Ovary (tissue), 9 donors: ENCODE results near the gene RUFY4. TPM values are rescaled to one million over a fixed set of nuclear protein-coding genes. Genes with fewer than 3 reads are reported as not detected.
"Not testable (repeated sequence)": the region's sequence is repeated elsewhere in the genome, so short reads cannot be mapped to it uniquely, and the experiment has no call there.

Source experiments
- DNase-seq, 5 donors: peaks; one replicate each; pipeline ENCODE4 v3.0.0-alpha.2; 2019 to 2020
- H3K27ac ChIP-seq, 2 donors: fragments of 200-600 bp; one replicate each; pipeline versions ENCODE4 v1.5.1 to v1.8.0; 2019 to 2022
- H3K27me3 ChIP-seq: fragments of 200-600 bp; one replicate; pipeline ENCODE4 v1.8.0; 2022
- H3K36me3 ChIP-seq: fragments of 200-600 bp; sonication (generic); one replicate; pipeline ENCODE4 v1.5.1; 2019
- H3K4me1 ChIP-seq: one replicate; pipeline ENCODE4 v1.8.1; 2013; ENCODE audit warnings: mild to moderate bottlenecking, moderate library complexity; ENCODE audit not compliant: insufficient read depth
- H3K4me3 ChIP-seq: fragments of 200-600 bp; sonication (generic); one replicate; pipeline ENCODE4 v1.5.1; 2017
- H3K9me3 ChIP-seq, 2 donors: fragments of 200-600 bp in 1 of 2; sonication (generic) in 1 of 2; one replicate each; pipeline versions ENCODE4 v1.5.1 to v1.8.1; 2013 to 2019; ENCODE audit warnings: mild to moderate bottlenecking in 1 of 2, moderate library complexity in 1 of 2
- EP300 ChIP-seq: sonication (generic); formaldehyde crosslinking; IDR thresholded peaks from one replicate; pipeline ENCODE4 v1.6.1; 2017; ENCODE audit warnings: antibody characterized with exemption
- POLR2A ChIP-seq: fragments of 450-650 bp; IDR thresholded peaks from one replicate; pipeline ENCODE4 v1.6.1; 2017; ENCODE audit warnings: antibody characterized with exemption, mild to moderate bottlenecking, moderate library complexity
- WGBS, 3 donors: extraction: QIAGEN DNeasy Blood & Tissue Kit in 1 of 3; methylation state at CpG; one replicate each; pipeline versions ENCODE4 v1.1.5 to v1.1.7; 2013 to 2017; 5-methylcytosine and 5-hydroxymethylcytosine counted together
- intact Hi-C, 4 donors: fragments of 100-400 bp; cut with DNase I; formaldehyde crosslinking; loops; one replicate each; pipeline versions ENCODE4 v1.11.0 to v1.15.1; 2022 to 2023
- polyA plus RNA-seq, 2 donors: library from polyadenylated mRNA; stranded (reverse); fragments of 200-250 nt in 1 of 2; fragments of 350-450 nt in 1 of 2; fragmentation: Illumina TruSeq in 1 of 2; extraction: RNeasy Lipid Tissue Mini Kit (QIAGEN cat#74804) in 1 of 2; gene quantifications; one replicate each; pipeline ENCODE4 v1.2.3, GENCODE V29; 2013 to 2014
- total RNA-seq, 7 donors: library from RNA; depleted of rRNA in 2 of 7; stranded (reverse); fragments of >200 nt in 2 of 7; fragmentation: NEBNext Ultra II Directional in 3 of 7; extraction: Animal tissue kit (Norgen Biotek cat#: 25700) in 3 of 7; gene quantifications; one replicate each; pipeline versions ENCODE4 v1.1.0 to v1.2.4, GENCODE V29; 2016 to 2023
- TF ChIP-seq, protein P1 (sequence below), 3 donors: fragments of 450-650 bp in 2 of 3; fragments of 200-600 bp in 1 of 3; IDR thresholded peaks; one replicate each; pipeline versions ENCODE4 v1.5.1 to v1.8.0; 2016 to 2022; ENCODE audit warnings: antibody characterized with exemption in 3 of 3, mild to moderate bottlenecking in 1 of 3
- donor health status: DM: no; HTN: no; CAD: no; lungs with moderate emphysema.
- donor health status: DM: no; HTN: no; CAD: no.
- donor health status: Bipolar disorder and iron deficiency.
- donor health status: DM: yes; HTN: yes; CAD: no.
- donor health status: DM: no; HTN: no; CAD: no.
- donor health status: DM: yes; HTN: yes; CAD: no.

The RUFY4 gene
- total and polyA plus RNA-seq, 9 donors: 0.10 to 0.97 (median 0.57) TPM; not detected in 4

DNA sequence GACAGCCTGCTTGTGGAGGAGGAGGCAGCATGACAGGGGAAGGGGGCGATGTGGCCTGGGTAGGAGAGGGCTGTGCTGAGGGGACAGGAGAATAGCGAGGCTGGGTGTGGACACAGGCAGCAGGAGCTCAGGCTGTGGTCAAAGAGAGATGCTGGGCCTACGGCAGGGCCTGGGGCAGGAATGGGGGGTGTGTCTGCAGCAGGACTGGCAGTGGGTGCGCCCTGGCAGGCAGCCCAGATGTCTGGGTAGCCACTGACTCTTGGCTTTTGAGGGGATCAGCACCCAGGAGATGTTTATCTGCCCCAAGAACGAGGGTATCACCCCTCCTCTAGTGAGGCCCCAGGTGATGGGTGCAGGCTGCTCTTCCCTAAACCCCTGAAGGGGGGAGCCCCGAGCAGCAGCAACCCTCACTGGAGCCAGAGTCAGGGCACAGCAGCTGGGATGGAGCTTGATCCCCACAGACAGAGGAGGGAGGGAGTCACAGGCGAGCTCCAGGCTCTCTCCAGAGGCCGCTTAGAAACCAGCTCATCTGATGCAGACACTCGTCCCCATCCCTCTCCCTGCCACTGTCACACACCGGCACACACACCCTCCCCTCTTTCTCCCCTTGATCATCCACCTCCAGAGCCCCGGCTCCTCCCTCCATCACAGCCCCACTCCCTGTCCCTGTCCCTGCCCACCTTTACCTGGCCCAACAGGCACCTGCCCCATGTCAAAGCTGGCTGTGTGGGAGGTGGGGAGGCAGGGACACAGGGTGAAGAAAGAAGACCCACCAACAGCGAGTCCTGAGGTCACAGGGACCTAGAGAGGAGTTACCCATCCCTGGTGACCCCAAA lies 36.5 kb upstream of the RUFY4 start:
- DNase-seq: peak in 1 of 5 donors; percentile 47
- no peaks in the 10 kb centered on the region for H3K9me3 ChIP-seq
- no peak overlapping the region for H3K27ac ChIP-seq
- H3K4me3 ChIP-seq: no peak overlapping the region
- no peaks in the 10 kb centered on the region for H3K27me3 ChIP-seq
- no peaks in the 10 kb centered on the region for H3K4me1 ChIP-seq
- H3K36me3 ChIP-seq: no peaks in the 10 kb centered on the region
- 83 to 85% (median 84%) methylated on average over 12 of the region's 12 CpGs for WGBS, 3 donors
- TF ChIP-seq EP300 (no peak), POLR2A (no peak)
- TF ChIP-seq, protein P1, sequence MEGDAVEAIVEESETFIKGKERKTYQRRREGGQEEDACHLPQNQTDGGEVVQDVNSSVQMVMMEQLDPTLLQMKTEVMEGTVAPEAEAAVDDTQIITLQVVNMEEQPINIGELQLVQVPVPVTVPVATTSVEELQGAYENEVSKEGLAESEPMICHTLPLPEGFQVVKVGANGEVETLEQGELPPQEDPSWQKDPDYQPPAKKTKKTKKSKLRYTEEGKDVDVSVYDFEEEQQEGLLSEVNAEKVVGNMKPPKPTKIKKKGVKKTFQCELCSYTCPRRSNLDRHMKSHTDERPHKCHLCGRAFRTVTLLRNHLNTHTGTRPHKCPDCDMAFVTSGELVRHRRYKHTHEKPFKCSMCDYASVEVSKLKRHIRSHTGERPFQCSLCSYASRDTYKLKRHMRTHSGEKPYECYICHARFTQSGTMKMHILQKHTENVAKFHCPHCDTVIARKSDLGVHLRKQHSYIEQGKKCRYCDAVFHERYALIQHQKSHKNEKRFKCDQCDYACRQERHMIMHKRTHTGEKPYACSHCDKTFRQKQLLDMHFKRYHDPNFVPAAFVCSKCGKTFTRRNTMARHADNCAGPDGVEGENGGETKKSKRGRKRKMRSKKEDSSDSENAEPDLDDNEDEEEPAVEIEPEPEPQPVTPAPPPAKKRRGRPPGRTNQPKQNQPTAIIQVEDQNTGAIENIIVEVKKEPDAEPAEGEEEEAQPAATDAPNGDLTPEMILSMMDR (IDR thresholded peaks at IDR 0.05): no peak
- intact Hi-C loops: loop anchor here in 3 of 4 donors (2.0 to 10.0 kb wide), 3 partner anchors 244 to 248 kb away; no protein-coding TSS in a partner anchor

DNA sequence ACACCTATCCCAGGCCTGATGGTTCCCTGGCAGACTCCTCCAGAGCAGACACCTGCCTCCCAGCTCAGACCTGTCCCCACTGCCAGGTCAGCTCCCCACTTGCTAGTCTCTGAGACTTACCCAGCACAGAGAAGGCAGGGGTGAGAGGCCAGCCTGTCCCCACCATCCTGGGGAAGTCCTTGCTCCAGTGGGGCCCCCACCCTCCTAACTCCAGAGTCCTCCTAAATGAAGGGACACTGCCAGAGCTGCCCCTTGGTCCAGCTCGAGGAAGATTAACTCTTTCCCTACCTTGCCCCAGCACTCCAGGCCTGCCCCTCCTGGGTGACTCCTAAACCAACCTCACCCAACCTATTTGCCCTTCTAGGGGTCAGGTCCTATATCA lies 35.9 kb upstream of the RUFY4 start:
- H3K4me3 ChIP-seq: no peak overlapping the region
- WGBS, 3 donors: 33 to 50% (median 40%) methylated on average over 1 of the region's 1 CpG
- DNase-seq: no peak
- H3K36me3 ChIP-seq: no peaks in the 10 kb centered on the region
- no peaks in the 10 kb centered on the region for H3K9me3 ChIP-seq
- H3K27me3 ChIP-seq: no peaks in the 10 kb centered on the region
- intact Hi-C loops: loop anchor here in 3 of 4 donors (2.0 to 10.0 kb wide), 3 partner anchors 244 to 248 kb away; no protein-coding TSS in a partner anchor
- H3K27ac ChIP-seq: no peak overlapping the region
- no peaks in the 10 kb centered on the region for H3K4me1 ChIP-seq
- TF ChIP-seq POLR2A (no peak), EP300 (no peak)

DNA sequence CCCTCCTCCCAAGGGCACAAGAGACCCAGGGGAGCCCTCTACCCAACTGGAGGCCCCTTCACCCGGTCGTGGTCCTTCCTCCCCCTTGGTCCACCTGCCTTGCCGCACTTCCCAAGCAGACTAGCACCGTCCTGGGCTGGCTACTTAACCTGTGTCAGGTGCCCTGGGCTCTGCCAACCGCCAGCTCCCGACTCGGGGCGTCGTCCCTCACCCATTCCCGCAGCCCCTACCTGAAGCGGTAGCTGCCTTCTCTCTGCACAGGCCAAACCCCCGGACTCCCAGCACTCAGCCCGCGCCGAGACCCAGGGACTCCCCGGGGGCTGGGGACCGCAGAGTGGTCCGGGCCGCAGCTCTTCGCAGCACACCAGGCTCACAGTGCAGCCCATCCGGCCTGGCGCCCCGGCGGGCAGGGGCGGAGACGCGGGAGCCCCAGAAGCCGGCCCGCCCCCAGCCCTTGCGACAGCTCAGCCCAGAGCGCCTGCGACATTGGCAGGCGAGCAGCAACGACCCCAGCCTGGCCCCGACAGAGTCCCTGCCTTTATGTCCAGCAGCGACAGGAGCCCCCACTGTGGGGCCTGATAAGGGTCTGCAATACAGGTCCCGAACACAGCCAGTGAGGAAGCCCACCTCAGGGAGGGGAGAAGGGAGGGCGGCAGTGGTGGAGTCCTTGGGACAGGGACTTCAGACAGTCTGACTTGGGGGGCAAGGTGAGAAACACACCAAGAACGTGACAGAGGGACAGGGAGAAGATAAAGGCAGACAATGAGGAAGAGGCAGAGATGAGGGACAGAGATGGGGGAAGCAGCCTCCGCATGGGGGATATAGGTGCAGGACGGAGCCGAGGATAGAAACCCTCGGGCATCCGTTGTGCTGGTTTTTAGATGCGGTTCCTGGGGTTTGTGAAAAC lies 35.2 kb upstream of the RUFY4 start:
- WGBS, 3 donors: 72 to 80% (median 77%) methylated on average over 32 to 45 of the region's 45 CpGs
- Histone ChIP-seq H3K9me3 (no peaks in the 10 kb centered on the region), H3K4me3 (no peak overlapping the region), H3K36me3 (no peaks in the 10 kb centered on the region), H3K4me1 (no peaks in the 10 kb centered on the region), H3K27me3 (no peaks in the 10 kb centered on the region), H3K27ac (no peak overlapping the region)
- TF ChIP-seq POLR2A: no peak
- DNase-seq: peak in 1 of 5 donors; percentile 35
- intact Hi-C loops: loop anchor here (1.0 to 10.0 kb wide), 4 partner anchors 245 to 249 kb away; no protein-coding TSS in a partner anchor

DNA sequence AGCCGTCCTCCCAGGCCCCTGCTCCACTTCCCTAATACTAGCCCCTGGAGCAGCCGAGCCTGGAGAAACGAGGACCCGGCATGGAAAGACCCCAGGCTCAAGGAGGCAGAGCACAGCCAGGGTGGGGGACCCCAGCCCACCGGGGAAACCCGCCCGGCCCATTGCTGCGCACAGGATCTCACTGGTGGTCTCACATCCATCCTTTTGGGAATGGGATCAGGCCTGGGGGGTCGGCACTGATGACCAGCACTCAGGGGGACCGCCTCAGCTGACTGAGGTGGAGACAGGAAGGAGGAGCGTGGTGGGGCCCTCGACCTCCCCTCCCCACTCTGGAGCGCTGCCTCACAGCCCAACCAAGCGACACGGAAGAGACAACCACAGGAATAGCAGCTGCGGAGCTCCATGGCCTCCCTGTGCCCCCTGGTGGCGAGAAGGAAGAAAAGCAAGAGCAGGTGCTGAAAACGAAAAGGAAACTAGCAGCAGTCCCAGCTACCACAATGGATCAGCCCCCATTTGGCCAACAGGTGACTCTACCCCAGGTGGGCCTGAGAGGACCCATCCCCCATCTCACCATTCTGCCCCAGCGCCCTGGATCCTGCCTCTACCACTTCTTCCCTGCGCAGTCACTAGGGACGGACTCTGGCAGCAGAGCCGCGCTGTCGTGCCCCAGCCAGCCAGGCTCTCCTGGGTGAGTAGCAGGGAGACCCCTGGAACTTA lies 34.4 kb upstream of the RUFY4 start:
- H3K27ac ChIP-seq, H3K9me3 ChIP-seq, H3K27me3 ChIP-seq, H3K4me1 ChIP-seq, H3K36me3 ChIP-seq, H3K4me3 ChIP-seq: not testable (repeated sequence)
- intact Hi-C loops: loop anchor here in 3 of 4 donors (1.0 to 10.0 kb wide), 3 partner anchors 247 to 250 kb away; no protein-coding TSS in a partner anchor
- peak; percentile 64 to 75 (median 72) for DNase-seq
- TF ChIP-seq, protein P1 (IDR thresholded peaks at IDR 0.05): peak; percentile 11 to 65 (median 31)
- 29 to 34% (median 34%) methylated on average over 24 of the region's 24 CpGs for WGBS, 3 donors
